Keratinocyte (primary cell): ENCODE data around the gene EYA4. TPM values are rescaled to one million over a fixed set of nuclear protein-coding genes. Genes with fewer than 3 reads are reported as not detected.

Experiments used
- DNase-seq: peaks from one replicate; pipeline ENCODE4 v3.0.0-alpha.2; 2011; ENCODE audit warnings: low read depth, missing footprints, low spot score
- FAIRE-seq: peaks from 2 replicates; lab custom pipeline; 2011; peaks lifted over from hg19 to GRCh38; lab: Jason Lieb, UNC
- H2AFZ ChIP-seq: 2 replicates; pipeline ENCODE4 v1.6.0; 2012; ENCODE audit warnings: low read length, control low read depth, inconsistent platforms; ENCODE audit not compliant: control insufficient read depth
- H3K27ac ChIP-seq: 2 replicates; pipeline ENCODE4 v1.5.1; 2011; ENCODE audit warnings: low read length; ENCODE audit not compliant: control insufficient read depth, insufficient read depth
- H3K27me3 ChIP-seq: 3 replicates; pipeline ENCODE4 v1.6.0; 2011; ENCODE audit warnings: low read length; ENCODE audit not compliant: control insufficient read depth, insufficient read depth; ENCODE audit errors: extremely low read depth
- H3K36me3 ChIP-seq, 2 experiments: 2 replicates in 1 of 2; 3 replicates in 1 of 2; pipeline ENCODE4 v1.5.1; 2011; ENCODE audit warnings: low read length in 2 of 2, mild to moderate bottlenecking in 1 of 2; ENCODE audit not compliant: control insufficient read depth in 2 of 2, insufficient read depth in 2 of 2; ENCODE audit errors: extremely low read depth in 1 of 2
- H3K4me1 ChIP-seq: 3 replicates; pipeline ENCODE4 v1.5.1; 2011; ENCODE audit warnings: low read length; ENCODE audit not compliant: control insufficient read depth, insufficient read depth; ENCODE audit errors: extremely low read depth
- H3K4me2 ChIP-seq: 3 replicates; pipeline ENCODE4 v1.6.0; 2011; ENCODE audit warnings: low read depth, low read length; ENCODE audit not compliant: control insufficient read depth, insufficient read depth; ENCODE audit errors: extremely low read depth
- H3K4me3 ChIP-seq, 3 experiments: fragments of 200-600 bp in 1 of 3; sonication (generic) in 1 of 3; 2 replicates in 2 of 3; 3 replicates in 1 of 3; pipeline ENCODE4 v1.5.1; 2011 to 2016; ENCODE audit warnings: low read length in 3 of 3, mild to moderate bottlenecking in 3 of 3, control low read depth in 2 of 3, inconsistent platforms in 1 of 3, low read depth in 1 of 3, mixed read lengths in 1 of 3, mixed run types in 1 of 3, moderate library complexity in 1 of 3; ENCODE audit not compliant: control insufficient read depth in 2 of 3, insufficient read depth in 2 of 3; ENCODE audit errors: extremely low read depth in 1 of 3
- H3K79me2 ChIP-seq: 2 replicates; pipeline ENCODE4 v1.6.0; 2012; ENCODE audit warnings: low read length; ENCODE audit not compliant: control insufficient read depth, insufficient read depth
- H3K9ac ChIP-seq: 3 replicates; pipeline ENCODE4 v1.6.0; 2011; ENCODE audit warnings: low read length; ENCODE audit not compliant: control insufficient read depth, insufficient read depth; ENCODE audit errors: extremely low read depth
- H3K9me1 ChIP-seq: 3 replicates; pipeline ENCODE4 v1.6.0; 2011; ENCODE audit warnings: low read length; ENCODE audit not compliant: control insufficient read depth, insufficient read depth; ENCODE audit errors: extremely low read depth
- H3K9me3 ChIP-seq: 2 replicates; pipeline ENCODE4 v1.5.1; 2012; ENCODE audit warnings: low read depth, low read length; ENCODE audit not compliant: control insufficient read depth
- H4K20me1 ChIP-seq: 3 replicates; pipeline ENCODE4 v1.6.0; 2011; ENCODE audit warnings: low read length; ENCODE audit not compliant: control insufficient read depth, insufficient read depth; ENCODE audit errors: extremely low read depth
- CTCF ChIP-seq, 3 experiments: IDR thresholded peaks in 1 of 3; conservative IDR thresholded peaks in 1 of 3; optimal IDR thresholded peaks in 1 of 3; 2 replicates in 2 of 3; 3 replicates in 1 of 3; pipeline versions ENCODE3 to v1.5.1; 2011; ENCODE audit warnings: low read length in 3 of 3, mild to moderate bottlenecking in 3 of 3, moderate library complexity in 2 of 3, control low read depth in 1 of 3, inconsistent platforms in 1 of 3; ENCODE audit not compliant: insufficient read depth in 2 of 3; ENCODE audit errors: extremely low read depth in 1 of 3
- EZH2 ChIP-seq: IDR thresholded peaks from one replicate; pipeline ENCODE4 v1.6.1; 2012; ENCODE audit warnings: inconsistent platforms, mild to moderate bottlenecking, low read length, moderate library complexity
- dilution Hi-C: fragments of 300-500 bp; cut with MboI; formaldehyde crosslinking; loops from one replicate; pipeline ENCODE4 v1.7.0; 2020; ENCODE audit warnings: low sequenced_read_pairs; ENCODE audit not compliant: extremely low pct_ligation_motif_present
- polyA plus RNA-seq, 5 experiments: library from polyadenylated mRNA; depleted of rRNA in 3 of 5; stranded (reverse) in 3 of 5; stranded (forward) in 1 of 5; unstranded in 1 of 5; fragments of >200 nt; gene quantifications; 1 replicate in 1 of 5; 2 replicates in 3 of 5; 3 replicates in 1 of 5; pipeline versions ENCODE4 v1.2.1 to v1.2.3, GENCODE V29; 2011 to 2012; ENCODE audit warnings: missing spikeins in 2 of 5, low read depth in 1 of 5, low replicate concordance in 1 of 5

EYA4 gene
- polyA plus RNA-seq, 1 donor (not counting 4 experiments of a cell fraction or from before 2014, with no cell fraction given), result 0.01 TPM

DNA sequence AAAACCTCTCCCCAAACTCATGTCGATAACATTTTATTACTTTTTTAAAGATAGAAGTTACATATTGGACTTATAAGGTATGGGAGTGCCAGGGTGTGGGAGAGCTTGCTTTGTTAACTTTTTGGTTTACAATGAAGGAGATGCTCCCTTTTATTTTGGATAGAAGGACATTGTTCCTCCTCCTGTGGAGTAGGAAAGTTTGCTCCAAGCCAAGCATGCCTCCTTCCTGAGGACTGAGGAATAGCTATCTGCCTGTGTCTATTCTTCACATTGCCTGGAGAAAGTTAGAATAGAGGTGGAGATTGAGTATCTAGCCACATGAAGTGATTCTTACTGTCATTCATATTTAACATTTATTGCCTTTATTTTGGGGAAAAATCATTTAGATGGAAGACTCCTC is 71.9 kb downstream of the EYA4 start:
- Histone ChIP-seq H3K9me1 (no peaks in the 10 kb centered on the region), H3K27ac (no peak overlapping the region), H3K4me3 (no peak overlapping the region), H3K36me3 (no peaks in the 10 kb centered on the region), H4K20me1 (no peaks in the 10 kb centered on the region), H2AFZ (no peak overlapping the region), H3K4me1 (no peaks in the 10 kb centered on the region), H3K9me3 (no peaks in the 10 kb centered on the region), H3K4me2 (no peak overlapping the region), H3K9ac (no peak overlapping the region), H3K27me3 (no peaks in the 10 kb centered on the region), H3K79me2 (no peaks in the 10 kb centered on the region)
- no peak for FAIRE-seq
- dilution Hi-C loops, result no loop called here
- TF ChIP-seq EZH2 (no peak), CTCF (optimal IDR thresholded peaks at IDR 0.05 in 1 of 3, IDR thresholded peaks at IDR 0.05 in 1 of 3, conservative IDR thresholded peaks at IDR 0.05 in 1 of 3; ENCODE audit: extremely low read depth in 1 of 3, insufficient read depth in 2 of 3, low read length in 3 of 3) (no peak)
- no peak for DNase-seq

DNA sequence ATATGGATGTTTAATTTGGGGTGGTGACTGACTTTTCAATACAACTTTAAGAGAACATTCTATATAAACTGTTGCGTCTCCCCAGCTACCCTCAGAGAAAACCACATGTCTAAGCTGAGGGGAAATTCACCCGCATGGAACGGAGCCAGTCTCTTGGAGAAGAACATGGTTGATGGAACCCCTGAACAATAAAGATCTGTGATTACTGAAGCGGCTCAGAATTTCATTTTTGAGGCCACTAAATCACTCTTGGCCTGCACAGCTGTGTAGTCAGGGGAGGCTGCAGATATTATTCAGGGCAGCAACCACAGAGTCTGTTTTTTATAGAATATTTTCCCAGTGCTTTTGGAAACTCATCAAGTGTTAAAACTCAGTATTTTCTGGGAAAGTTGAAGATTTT is 73.8 kb downstream of the EYA4 start:
- H3K36me3 ChIP-seq, result no peaks in the 10 kb centered on the region
- H4K20me1 ChIP-seq, result no peaks in the 10 kb centered on the region
- no peak for TF ChIP-seq CTCF (optimal IDR thresholded peaks at IDR 0.05 in 1 of 3, IDR thresholded peaks at IDR 0.05 in 1 of 3, conservative IDR thresholded peaks at IDR 0.05 in 1 of 3; ENCODE audit: extremely low read depth in 1 of 3, insufficient read depth in 2 of 3, low read length in 3 of 3)
- TF ChIP-seq EZH2, result no peak
- H3K9ac ChIP-seq, result no peak overlapping the region
- FAIRE-seq, result no peak
- no peak overlapping the region for H3K4me2 ChIP-seq
- no peaks in the 10 kb centered on the region for H3K9me3 ChIP-seq
- H3K27ac ChIP-seq, result no peak overlapping the region
- H3K27me3 ChIP-seq, result no peaks in the 10 kb centered on the region
- no peak overlapping the region for H2AFZ ChIP-seq
- no peak for DNase-seq
- dilution Hi-C loops, result no loop called here
- no peaks in the 10 kb centered on the region for H3K79me2 ChIP-seq
- H3K4me1 ChIP-seq, result no peaks in the 10 kb centered on the region
- no peak overlapping the region for H3K4me3 ChIP-seq
- H3K9me1 ChIP-seq, result no peaks in the 10 kb centered on the region
